Measurements from ENCODE around the gene HAVCR2. TPM values are rescaled to one million over a fixed set of nuclear protein-coding genes. Genes with fewer than 3 reads are reported as not detected.

The HAVCR2 gene
- total and polyA plus RNA-seq, 2 experiments from 2014 or later: 0.52 to 1.7 TPM

- DNase-seq (ENCODE audit: low spot score): peak; percentile 85
- Histone ChIP-seq H3K9me3 (ENCODE audit: low read depth) (no peaks in the 10 kb centered on the region), H3K4me2 (no peak overlapping the region), H3K27me3 (no peaks in the 10 kb centered on the region), H3K9me2 (replicated peaks; ENCODE audit: insufficient read depth) (no peaks in the 10 kb centered on the region), H2AFZ (no peak overlapping the region), H3K4me1 (ENCODE audit: insufficient read depth) (no peaks in the 10 kb centered on the region), H3K27ac (no peak overlapping the region), H3K36me3 (replicated peaks; ENCODE audit: insufficient read depth, low read depth) (no peaks in the 10 kb centered on the region), H3K4me3 (no peak overlapping the region), H4K20me1 (ENCODE audit: insufficient read depth, poor library complexity, severe bottlenecking) (no peaks in the 10 kb centered on the region), H3K79me2 (no peaks in the 10 kb centered on the region)
- WGBS (ENCODE audit: low lambda C conversion rate, missing lambda C conversion rate): 80% methylated on average over 14 of the region's 14 CpGs
- TF ChIP-seq CTCF (IDR thresholded peaks at IDR 0.05; ENCODE audit: poor library complexity) (peak; percentile 85), EZH2phosphoT487 (IDR thresholded peaks at IDR 0.05; ENCODE audit: low read depth, severe bottlenecking, unreplicated experiment) (no peak), EZH2 (IDR thresholded peaks at IDR 0.05; ENCODE audit: borderline replicate concordance) (no peak)
Measured at GRCh38 chr5:157148734-157149615, 40.1 kb upstream of the HAVCR2 start.

GRCh38 chr5:157143127-157143971 lies 34.5 kb upstream of the HAVCR2 start:
- Histone ChIP-seq H3K79me2 (peaks cover 24% of the 10 kb centered on the region), H3K4me1 (ENCODE audit: insufficient read depth) (no peaks in the 10 kb centered on the region), H3K9me3 (ENCODE audit: low read depth) (no peaks in the 10 kb centered on the region), H3K27ac (peak overlapping the region; percentile 80), H4K20me1 (ENCODE audit: insufficient read depth, poor library complexity, severe bottlenecking) (no peaks in the 10 kb centered on the region), H3K9me2 (replicated peaks; ENCODE audit: insufficient read depth) (no peaks in the 10 kb centered on the region), H3K36me3 (replicated peaks; ENCODE audit: insufficient read depth, low read depth) (no peaks in the 10 kb centered on the region), H3K4me2 (peak overlapping the region; percentile 71), H2AFZ (peak overlapping the region; percentile 86), H3K27me3 (no peaks in the 10 kb centered on the region), H3K4me3 (peak overlapping the region; percentile 43)
- TF ChIP-seq EZH2phosphoT487 (IDR thresholded peaks at IDR 0.05; ENCODE audit: low read depth, severe bottlenecking, unreplicated experiment) (no peak), CTCF (IDR thresholded peaks at IDR 0.05; ENCODE audit: poor library complexity) (peak; percentile 7)
- 42% methylated on average over 33 of the region's 33 CpGs for WGBS (ENCODE audit: low lambda C conversion rate, missing lambda C conversion rate)
- no peak for DNase-seq (ENCODE audit: low spot score)

- no peak for TF ChIP-seq CTCF (IDR thresholded peaks at IDR 0.05; ENCODE audit: poor library complexity)
- TF ChIP-seq EZH2phosphoT487 (IDR thresholded peaks at IDR 0.05; ENCODE audit: low read depth, severe bottlenecking, unreplicated experiment): no peak
- TF ChIP-seq EZH2 (IDR thresholded peaks at IDR 0.05; ENCODE audit: borderline replicate concordance): no peak
- Histone ChIP-seq H3K9me2 (replicated peaks; ENCODE audit: insufficient read depth) (no peaks in the 10 kb centered on the region), H2AFZ (peak within 1 kb of the TSS; percentile 86), H3K4me1 (ENCODE audit: insufficient read depth) (no peaks in the 10 kb centered on the region), H3K4me3 (peak within 1 kb of the TSS; percentile 63), H3K9me3 (ENCODE audit: low read depth) (no peaks in the 10 kb centered on the region), H3K27ac (peak within 1 kb of the TSS; percentile 88), H3K79me2 (peaks cover 24% of the 10 kb centered on the region), H3K36me3 (replicated peaks; ENCODE audit: insufficient read depth, low read depth) (no peaks in the 10 kb centered on the region), H4K20me1 (ENCODE audit: insufficient read depth, poor library complexity, severe bottlenecking) (no peaks in the 10 kb centered on the region), H3K4me2 (peak within 1 kb of the TSS; percentile 88), H3K27me3 (no peaks in the 10 kb centered on the region)
- peak; percentile 97 for DNase-seq (ENCODE audit: low spot score)
- 1% methylated on average over 47 of the region's 48 CpGs for WGBS (ENCODE audit: low lambda C conversion rate, missing lambda C conversion rate)
Measured at GRCh38 chr5:157142317-157143126, 33.7 kb upstream of the HAVCR2 start, which contains the start of gene MED7. Gene MED7 (minus strand): TSS chr5:157142865. CDS start chr5:157139431, 3,434 bp downstream.
